GM19468 (cell line): ENCODE measurements around the gene MOCOS.
"Not testable (repeated sequence)": the region's sequence is repeated elsewhere in the genome, so short reads cannot be mapped to it uniquely, and the experiment has no call there.

ENCODE experiments used
- ATAC-seq: cut with Tn5 transposase; IDR thresholded peaks from one replicate; pipeline ENCODE4 v1.9.1; 2021; ENCODE audit warnings: mild to moderate bottlenecking, moderate library complexity, moderate number of reproducible peaks; ENCODE audit not compliant: unreplicated experiment; ENCODE audit errors: extremely low read depth

MOCOS gene

DNA sequence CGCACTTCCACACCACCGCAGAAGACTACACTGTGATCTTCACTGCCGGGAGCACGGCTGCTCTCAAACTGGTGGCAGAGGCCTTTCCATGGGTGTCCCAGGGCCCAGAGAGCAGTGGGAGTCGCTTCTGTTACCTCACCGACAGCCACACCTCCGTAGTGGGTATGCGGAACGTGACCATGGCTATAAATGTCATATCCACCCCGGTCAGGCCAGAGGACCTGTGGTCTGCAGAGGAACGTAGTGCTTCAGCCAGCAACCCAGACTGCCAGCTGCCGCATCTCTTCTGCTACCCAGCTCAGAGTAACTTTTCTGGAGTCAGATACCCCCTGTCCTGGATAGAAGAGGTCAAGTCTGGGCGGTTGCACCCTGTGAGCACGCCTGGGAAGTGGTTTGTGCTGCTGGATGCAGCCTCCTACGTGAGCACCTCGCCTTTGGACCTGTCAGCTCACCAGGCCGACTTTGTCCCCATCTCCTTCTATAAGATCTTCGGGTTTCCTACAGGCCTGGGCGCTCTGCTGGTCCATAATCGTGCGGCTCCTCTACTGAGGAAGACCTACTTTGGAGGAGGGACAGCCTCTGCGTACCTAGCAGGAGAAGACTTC, 12.5 kb downstream of the MOCOS start:
- ATAC-seq: no peak

DNA sequence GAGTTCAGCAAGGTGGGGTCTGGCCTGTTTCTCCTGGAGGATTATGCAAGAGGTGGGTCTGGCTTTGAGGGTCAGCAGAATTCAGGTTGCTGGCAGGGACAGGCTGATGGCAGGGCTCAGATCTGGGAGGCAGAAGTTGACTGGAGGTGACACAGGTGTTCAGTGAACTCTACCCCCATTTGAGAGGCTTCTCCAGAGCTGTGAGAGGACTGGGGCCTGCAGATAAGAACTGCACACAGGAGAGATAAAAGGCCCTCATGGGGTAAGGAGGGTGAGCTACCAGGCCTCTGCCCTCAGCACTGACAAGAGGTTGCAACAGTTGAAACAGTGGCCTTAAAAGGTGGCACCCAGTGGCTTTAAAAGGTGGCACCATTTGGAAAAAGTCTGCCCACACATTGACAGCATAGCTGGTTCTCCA, 13.1 kb downstream of the MOCOS start:
- no peak for ATAC-seq

DNA sequence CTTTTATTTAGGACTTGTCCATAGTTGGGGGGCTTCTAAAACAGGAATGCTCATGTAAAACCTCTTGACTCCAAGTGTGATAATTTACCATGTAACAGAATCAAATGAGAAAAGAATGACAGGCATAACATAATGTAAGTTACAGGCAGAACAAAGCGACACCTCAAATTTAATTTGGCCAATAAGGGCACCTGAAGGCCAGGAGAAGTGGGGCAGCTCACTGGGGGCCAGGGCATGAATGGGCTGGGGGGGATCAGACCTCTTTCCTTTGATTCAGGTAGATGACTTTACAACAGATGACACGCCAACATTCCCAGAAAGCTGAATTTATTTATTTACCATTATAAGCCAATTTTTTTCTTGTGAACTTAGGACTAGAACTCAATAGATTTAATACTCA, 14.5 kb downstream of the MOCOS start:
- ATAC-seq: no peak

DNA sequence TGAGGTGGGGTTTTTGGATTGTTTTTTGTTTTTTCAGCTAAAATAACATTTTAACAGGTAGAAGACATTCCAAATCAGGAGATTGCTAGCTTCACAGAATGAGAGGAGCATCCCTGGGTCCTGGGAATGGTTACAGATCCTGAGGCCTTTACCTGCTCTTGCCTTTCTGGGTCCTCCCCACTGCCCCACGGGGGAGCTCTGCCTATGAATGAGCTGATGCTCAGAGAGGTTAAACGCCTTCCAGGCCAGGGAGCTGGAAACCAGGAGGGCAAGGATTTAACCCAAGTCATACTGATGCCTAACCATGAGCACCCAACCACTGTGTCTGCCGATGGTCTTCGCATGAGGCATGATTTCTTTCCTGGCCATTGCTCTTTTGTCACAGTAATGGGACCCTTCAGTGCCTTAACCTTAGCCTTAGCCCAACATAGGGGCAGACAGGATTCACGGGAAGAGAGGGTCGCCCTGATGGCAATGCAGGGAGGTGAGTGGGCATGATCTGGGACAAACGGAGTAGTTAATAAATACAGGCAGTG, 16.1 kb downstream of the MOCOS start:
- no peak for ATAC-seq

DNA sequence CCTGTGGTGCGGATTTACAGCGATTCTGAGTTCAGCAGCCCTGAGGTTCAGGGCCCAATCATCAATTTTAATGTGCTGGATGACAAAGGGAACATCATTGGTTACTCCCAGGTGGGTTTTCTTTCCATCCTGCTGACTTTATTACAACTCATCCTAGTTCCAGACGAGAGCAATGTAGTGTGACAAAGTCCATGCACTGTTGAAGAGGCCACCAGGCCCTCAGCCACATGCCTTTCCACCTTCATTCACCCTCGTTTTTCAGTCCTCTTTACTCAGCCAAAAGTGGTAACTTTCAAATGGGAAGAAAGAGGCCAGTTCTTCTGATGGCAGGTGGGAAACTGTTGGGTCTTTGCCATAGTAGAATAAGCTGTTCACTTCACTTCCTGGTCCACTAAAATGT, 17.9 kb downstream of the MOCOS start:
- no peak for ATAC-seq

DNA sequence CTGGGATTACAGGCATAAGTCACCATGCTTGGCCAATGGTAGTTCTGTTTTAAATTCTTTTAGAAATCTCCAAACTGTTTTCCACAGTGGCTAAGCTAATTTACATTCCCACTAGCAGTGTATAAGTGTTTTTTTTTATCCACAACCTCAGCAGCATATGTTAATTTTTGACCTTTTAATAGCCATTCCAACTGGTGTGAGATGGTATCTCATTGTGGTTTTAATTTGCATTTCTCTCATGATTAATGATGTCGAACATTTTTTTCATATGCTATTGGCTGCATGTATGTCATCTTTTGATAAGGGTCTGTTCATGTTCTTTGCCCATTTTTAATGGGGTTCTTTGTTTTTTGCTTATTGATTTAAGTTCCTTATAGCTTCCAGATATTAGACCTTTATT, 20.0 kb downstream of the MOCOS start:
- no peak for ATAC-seq

DNA sequence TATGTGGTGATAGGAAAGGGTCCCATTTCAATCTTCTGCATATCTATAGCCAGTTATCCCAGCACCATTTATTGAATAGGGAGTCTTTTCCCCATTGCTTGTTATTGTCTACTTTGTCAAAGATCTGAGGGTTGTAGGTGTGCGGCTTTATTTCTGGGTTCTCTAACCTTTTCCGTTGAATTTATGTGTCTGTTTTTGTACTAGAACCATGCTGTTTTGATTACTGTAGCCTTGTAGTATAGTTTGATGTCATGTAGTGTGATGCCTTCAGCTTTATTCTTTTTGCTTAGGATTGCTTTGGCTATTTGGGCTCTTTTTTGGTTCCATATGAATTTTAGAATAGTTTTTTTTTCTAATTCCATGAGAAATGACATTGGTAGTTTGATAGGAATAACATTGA, 20.7 kb downstream of the MOCOS start:
- ATAC-seq: not testable (repeated sequence)

DNA sequence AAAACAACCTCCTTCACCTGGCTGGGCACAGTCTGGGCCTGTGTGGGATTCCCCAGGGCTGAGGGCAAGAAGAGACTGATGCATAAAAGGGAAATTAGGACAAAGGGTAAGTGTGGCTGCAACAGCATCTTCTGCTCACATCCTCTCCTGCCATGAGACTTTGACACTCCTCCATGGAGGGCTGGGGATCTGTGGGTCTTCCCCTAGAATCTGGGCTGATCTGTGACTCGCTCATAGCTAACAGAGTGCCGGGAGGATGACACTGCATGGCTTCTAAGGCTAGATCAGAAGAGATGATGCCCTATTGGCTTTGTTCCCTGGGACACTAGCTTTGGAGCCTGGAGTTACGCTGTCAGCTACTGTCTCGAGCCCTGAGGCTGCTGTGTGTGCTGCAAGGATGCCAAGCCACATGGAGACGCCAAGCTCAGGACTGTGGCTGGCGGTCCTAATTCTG, 24.3 kb downstream of the MOCOS start:
- ATAC-seq: no peak

DNA sequence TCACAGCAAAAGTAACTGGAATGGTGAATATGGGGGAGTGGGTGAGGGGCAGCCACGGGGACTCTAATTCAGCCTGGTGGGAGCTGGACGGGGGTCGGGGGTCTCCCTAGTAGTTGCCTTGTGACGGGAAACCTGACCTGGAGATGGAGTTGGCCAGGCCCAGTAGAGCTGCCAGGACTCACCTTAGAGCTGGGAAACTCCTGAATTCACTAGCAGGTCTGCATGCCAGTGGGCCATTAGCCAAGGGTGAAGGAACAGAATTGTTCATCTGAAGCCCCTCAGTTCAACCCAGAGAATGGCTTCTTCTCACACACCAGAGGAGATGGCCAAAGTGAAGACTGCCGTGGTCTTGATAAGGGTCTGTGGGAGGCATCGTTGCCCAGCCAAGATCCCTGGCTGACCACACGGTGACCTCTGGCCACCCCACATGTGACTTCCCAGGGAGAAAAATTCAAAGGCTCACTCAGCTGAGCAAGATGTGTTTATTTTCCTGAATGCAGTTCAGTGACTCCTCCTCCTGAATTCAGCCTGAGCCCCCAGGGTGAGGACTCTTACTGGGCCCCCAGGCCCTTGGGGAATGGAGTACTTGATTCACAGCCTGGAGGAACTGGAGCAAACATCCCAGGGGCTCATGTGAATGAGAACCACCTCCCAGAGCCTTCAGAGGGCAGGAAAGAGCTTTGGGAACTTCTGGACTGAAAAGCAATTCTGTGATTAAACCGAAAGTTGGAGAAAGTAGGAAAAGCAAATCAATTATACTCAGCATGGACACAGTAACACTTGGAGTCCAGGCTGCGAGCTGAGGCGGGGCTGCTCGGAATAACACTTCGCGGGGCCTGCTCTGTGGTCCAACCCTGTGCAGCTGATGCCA, 25.2 kb downstream of the MOCOS start:
- no peak for ATAC-seq

DNA sequence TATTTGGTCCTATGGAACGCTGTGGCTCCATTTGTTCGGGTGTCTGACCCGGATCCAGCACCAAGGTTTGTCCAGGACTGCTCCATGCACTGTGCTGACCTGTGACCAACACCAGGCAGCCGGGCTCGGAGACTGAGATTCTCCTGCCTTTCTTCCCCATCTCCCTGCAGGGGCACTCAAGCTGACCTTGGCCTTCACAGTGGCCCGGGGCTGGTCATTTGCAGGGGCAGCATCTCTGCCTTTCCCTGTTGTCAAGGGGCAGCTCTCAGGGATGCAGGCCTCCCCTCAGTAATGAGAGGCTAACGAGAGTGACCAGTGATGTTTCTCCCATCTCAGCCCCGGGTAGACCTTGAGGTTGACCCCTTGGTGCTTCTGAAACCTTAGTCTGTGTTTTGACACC, 27.5 kb downstream of the MOCOS start:
- ATAC-seq: no peak

DNA sequence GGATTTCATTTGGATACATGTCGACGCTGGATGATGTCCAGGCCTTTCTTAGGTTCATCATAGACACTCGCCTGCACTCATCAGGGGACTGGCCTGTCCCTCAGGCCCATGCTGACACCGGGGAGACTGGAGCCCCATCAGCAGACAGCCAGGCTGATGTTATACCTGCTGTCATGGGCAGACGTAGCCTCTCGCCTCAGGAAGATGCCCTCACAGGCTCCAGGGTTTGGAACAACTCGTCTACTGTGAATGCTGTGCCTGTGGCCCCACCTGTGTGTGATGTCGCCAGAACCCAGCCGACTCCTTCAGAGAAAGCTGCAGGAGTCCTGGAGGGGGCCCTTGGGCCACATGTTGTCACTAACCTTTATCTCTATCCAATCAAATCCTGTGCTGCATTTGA, 28.3 kb downstream of the MOCOS start:
- no peak for ATAC-seq

DNA sequence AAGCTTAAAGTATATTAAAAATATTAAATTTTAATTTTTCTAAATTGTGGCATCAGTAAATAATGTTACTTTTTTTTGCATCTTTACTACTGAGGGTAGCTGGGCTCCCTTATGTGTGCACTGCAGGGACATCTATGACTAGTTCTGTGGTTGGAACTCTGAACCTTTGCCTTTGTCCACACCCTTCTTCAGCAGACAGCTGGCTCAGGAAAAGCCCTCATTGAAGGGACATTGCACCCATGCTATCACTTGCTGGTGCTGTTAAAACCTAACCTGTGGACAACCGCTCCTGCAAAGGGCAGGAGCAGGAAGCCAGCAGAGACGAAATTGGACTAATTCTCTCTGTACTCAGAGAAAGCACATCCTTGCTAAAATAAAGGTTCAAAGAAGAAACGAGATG, 30.1 kb downstream of the MOCOS start:
- ATAC-seq: no peak

DNA sequence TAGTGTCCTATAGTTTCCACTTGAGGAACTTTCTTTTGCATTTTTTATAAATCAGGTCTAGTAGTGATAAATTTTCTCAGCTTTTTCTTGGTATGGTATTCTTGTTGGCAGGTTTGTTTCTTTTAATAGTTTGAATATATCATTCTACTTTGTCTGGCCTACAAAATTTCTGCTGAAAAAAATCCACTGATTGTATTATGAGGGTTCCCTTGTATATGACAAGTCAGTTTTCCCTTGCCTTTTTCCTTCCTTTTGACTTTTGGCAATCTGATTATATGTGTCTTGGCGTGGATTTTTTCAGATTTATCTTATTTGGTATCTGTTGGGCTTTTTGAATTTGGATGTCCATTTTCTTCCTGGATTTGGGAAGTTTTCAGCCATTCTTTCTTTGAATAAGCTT, 41.9 kb downstream of the MOCOS start:
- no peak for ATAC-seq

DNA sequence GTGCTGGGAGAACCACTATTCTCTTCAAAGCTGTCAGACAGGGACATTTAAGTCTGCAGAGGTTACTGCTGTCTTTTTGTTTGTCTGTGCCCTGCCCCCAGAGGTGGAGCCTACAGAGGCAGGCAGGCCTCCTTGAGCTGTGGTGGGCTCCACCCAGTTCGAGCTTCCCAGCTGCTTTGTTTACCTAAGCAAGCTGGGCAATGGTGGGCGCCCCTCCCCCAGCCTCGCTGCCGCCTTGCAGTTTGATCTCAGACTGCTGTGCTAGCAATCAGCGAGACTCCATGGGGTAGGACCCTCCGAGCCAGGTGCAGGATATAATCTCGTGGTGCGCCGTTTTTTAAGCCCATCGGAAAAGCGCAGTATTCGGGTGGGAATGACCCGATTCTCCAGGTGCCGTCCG, 53.2 kb downstream of the MOCOS start:
- ATAC-seq: not testable (repeated sequence)

DNA sequence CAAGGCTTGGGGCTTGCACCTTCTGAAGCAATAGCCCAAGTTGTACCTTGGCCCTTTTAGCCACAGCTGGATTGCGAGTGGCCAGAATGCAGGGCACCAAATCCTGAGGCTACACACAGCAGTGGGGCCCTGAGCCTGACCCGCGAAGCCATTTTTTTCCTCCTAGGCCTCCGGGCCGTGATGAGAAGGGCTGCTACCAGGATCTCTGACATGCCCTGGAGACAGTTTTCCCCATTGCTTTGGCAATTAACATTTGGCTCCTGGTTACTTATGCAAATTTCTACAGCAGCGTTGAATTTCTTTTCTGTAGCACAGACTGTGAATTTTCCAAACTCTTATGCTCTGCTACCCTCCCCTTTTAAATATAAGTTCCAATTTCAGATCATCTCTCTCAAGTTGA, 54.5 kb downstream of the MOCOS start:
- no peak for ATAC-seq

DNA sequence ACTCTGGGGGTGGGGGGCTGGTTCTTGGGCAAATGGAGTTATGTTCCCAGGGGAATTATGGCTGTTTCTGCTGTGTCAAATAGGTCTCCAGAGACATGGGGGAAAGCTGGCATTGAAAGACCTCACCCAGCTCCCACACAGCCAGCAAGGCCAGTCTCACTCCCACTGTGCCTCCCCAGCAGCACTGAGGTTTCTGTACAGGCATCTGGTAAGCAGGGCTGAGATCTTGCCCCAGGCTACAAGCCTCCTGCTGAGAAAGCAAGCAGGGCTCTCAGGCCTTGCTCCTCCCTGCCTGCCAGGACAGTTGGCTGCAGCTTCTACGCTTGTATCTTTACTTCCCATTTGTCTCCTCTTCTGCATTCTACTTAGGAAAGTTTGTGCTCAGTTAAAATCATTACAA, 59.7 kb downstream of the MOCOS start:
- no peak for ATAC-seq

DNA sequence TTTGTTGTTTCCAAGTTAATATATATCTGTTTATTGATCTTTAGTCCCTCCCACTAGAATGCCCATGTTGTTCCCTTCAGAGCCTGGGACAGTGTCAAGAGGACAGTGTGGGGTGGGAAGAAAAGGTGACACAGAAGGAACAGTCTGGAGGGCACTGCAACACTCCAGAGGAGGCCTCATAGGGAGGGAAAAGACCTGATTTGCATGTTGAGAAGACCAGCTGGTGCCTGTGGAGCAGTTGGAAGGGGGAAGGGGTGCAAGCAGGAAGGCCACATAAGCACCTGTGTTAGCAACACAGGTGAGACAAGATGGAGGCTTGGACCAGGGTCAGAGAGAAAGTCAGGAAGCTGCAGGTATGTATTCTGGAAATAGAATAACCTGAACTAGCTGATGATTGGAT, 62.1 kb downstream of the MOCOS start:
- ATAC-seq: no peak

DNA sequence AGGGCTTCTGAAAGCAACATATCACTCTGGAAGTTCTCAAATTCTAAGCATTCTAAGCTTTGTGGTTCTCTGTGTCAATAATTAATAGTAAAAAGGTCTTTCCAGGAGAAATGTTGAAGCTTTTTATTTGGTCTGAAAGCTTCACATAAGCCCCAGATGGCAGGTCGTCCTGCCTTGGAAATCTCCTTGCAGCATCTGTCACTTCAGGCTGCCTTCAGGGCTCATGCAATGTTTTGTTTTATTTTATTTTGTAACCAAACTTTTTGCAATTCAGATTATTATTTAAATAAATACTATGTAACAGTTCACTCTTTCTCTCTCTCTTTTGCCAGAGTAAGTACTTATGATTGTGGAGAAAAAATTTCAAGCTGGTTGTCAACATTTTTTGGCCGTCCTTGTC, 63.5 kb downstream of the MOCOS start:
- ATAC-seq: no peak

DNA sequence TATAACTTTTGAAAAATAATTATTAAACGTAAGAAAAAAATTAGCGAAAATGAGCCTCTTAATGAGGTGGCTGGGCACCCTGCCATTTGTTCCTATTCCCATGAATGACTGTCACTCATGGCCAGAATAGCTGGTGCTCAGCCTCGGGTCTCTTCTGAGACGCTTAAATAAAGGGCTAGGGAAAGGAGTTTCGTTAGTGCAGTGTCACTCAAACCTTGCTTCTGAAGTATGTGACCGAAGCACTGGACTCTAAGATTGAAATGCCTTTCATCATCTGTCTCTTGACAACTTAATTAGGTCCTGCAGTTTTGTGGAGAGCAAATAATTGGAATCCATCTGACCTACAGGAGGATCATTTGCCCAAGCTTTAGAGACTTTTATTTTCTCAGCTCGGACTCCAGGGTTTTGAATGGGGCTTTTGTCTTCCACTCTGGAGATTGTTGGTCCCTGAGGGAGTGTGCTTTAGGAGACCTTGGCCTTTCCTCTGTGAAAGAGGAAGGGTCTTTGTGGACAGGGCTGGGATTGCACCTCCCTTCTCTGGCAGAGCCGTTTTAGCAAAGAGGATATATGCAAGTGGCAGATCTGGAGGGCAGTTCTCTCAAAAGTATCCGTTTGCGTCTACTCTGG, 67.9 kb downstream of the MOCOS start:
- ATAC-seq: no peak

DNA sequence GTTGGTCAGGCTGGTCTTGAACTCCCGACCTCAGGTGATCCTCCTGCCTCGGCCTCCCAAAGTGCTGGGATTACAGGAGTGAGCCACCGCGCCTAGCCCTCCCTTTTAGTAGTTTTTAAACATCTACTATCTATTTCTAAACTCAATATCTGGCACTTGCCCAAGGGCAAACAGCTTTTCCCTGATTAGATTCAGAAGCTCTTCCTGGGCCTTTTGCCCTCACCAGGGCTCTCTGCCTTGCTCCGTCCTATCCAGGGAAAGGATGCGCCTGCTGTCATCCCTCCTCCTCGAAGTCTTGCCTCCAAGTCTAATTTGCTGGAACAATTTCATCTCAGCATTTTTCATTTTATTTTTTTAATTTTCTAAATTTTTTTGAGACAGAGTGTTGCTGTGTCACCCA, 68.8 kb downstream of the MOCOS start:
- ATAC-seq: no peak

DNA sequence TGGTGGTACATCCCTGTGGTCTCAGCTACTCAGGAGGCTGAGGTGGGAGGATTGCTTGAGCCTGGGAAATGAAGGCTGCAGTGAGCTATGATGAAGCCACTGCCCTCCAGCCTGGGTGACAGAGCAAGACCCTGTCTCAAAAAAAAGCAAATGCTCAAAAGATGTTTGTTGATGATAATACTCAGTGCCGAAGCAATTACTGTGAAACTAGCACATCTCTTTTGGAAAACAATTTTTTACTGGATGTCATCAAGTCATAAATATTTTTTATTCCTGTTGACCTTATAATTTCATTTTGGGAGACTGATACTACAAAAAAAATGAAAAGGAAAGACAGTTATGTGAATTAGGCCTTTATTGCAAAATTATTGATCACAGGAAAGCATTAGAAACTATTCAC, 75.7 kb downstream of the MOCOS start:
- no peak for ATAC-seq
